Transverse colon (tissue), 4 donors: Measurements from ENCODE around the gene NDUFS6. TPM values are rescaled to one million over a fixed set of nuclear protein-coding genes. Genes with fewer than 3 reads are reported as not detected.
"Not testable (repeated sequence)": the region's sequence is repeated elsewhere in the genome, so short reads cannot be mapped to it uniquely, and the experiment has no call there.

ENCODE experiments used
- DNase-seq: peaks from one replicate; pipeline ENCODE4 v3.0.0-alpha.2; 2019
- H3K27ac ChIP-seq, 4 donors: fragments of 200-600 bp; sonication (generic); 2 replicates each; pipeline ENCODE4 v1.5.1; 2016 to 2018; ENCODE audit warnings: inconsistent platforms in 4 of 4
- H3K27me3 ChIP-seq: fragments of 200-600 bp; sonication (generic); 2 replicates; pipeline ENCODE4 v1.5.1; 2017; ENCODE audit warnings: inconsistent platforms
- H3K36me3 ChIP-seq, 4 donors: fragments of 200-600 bp; sonication (generic); 2 replicates each; pipeline ENCODE4 v1.5.1; 2017 to 2019; ENCODE audit warnings: inconsistent platforms in 4 of 4
- H3K4me1 ChIP-seq, 4 donors: fragments of 200-600 bp; sonication (generic); 2 replicates each; pipeline ENCODE4 v1.5.1; 2017 to 2020; ENCODE audit warnings: inconsistent platforms in 4 of 4
- H3K4me3 ChIP-seq, 4 donors: fragments of 200-600 bp; sonication (generic); 1 replicate in 1 of 4; 2 replicates in 3 of 4; pipeline versions ENCODE4 v1.5.1 to v1.6.1; 2017 to 2019; ENCODE audit warnings: inconsistent platforms in 4 of 4
- H3K9me3 ChIP-seq, 2 donors: fragments of 200-600 bp; sonication (generic); 2 replicates each; pipeline ENCODE4 v1.5.1; 2017 to 2019; ENCODE audit warnings: inconsistent platforms in 2 of 2
- EP300 ChIP-seq: sonication (generic); formaldehyde crosslinking; IDR thresholded peaks from one replicate; pipeline ENCODE4 v1.6.1; 2017; ENCODE audit warnings: antibody characterized with exemption, low read depth
- POLR2A ChIP-seq: fragments of 450-650 bp; IDR thresholded peaks from one replicate; pipeline ENCODE4 v1.6.1; 2016; ENCODE audit warnings: antibody characterized with exemption, mild to moderate bottlenecking, moderate library complexity
- POLR2AphosphoS5 ChIP-seq, 3 donors: sonication (generic); formaldehyde crosslinking; IDR thresholded peaks; one replicate each; pipeline ENCODE4 v1.6.1; 2016; ENCODE audit warnings: antibody characterized with exemption in 3 of 3
- WGBS, 2 donors: methylation state at CpG; one replicate each; pipeline ENCODE4 v1.1.5; 2018; ENCODE audit warnings: low coverage in 1 of 2; 5-methylcytosine and 5-hydroxymethylcytosine counted together
- in situ Hi-C, 4 donors: fragments of 200-750 bp; cut with MboI; loops; one replicate each; pipeline versions ENCODE4 v1.15.0 to v1.15.1; 2017; ENCODE audit warnings: low sequenced_read_pairs in 3 of 4, low pct_ligation_motif_present in 1 of 4, low pct_unique_long_range_greater_than_20kb in 1 of 4
- intact Hi-C: fragments of 100-400 bp; cut with DNase I; formaldehyde crosslinking; loops from one replicate; pipeline ENCODE4 v1.15.1; 2023; ENCODE audit warnings: low total_unique reads
- total RNA-seq, 4 donors: library from RNA; depleted of rRNA; stranded (reverse); fragments of >200 nt; gene quantifications; one replicate each; pipeline ENCODE4 v1.1.0, GENCODE V29; 2016
- TF ChIP-seq, protein P1 (sequence below), 5 experiments: fragments of 200-600 bp in 3 of 5; fragments of 450-650 bp in 2 of 5; sonication (generic) in 3 of 5; IDR thresholded peaks; 1 replicate in 2 of 5; 2 replicates in 3 of 5; pipeline ENCODE4 v1.5.1; 2016 to 2017; ENCODE audit warnings: antibody characterized with exemption in 5 of 5, inconsistent platforms in 3 of 5, mild to moderate bottlenecking in 2 of 5, moderate library complexity in 1 of 5

Gene NDUFS6
- total RNA-seq, 4 donors from 2014 or later: 36.4 to 133 (median 66.4) TPM

DNA sequence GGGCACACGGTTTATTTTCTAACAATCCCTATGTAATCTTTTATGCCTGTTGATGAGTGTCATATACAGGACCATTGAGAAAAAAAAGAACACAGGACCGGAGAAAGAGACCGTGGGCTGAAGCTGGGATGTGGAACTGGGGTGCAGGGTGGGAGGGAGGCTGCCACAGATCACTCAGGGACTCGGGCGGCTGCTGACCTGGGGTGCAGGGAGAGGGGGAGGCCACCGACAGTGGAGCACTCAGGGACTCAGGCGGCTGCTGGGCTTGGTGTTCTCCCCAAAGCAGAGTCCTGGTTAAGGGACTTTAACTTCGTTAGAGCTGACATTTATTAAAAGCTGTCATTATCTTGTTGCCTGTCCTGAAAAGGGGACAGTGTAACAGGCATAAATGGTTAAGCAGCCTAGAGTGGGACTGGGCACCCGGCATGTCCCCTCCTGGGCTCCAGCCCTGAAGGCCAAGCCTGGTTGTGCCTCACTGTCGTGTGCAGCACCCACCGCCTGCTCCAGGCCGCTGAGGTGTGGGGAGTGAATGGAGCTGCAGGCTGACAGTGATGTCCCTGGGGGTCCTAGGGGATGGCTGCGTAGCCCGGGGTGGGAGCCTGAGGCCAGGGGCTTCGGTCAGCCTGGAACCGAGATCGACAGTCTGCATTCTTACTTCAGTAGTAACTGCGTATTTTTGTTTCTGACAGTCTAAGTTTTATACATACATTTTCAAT, 14.0 kb downstream of the NDUFS6 start:
- Histone ChIP-seq H3K27ac (no peak overlapping the region), H3K36me3 (peaks cover 0 to 67% (median 27%) of the 10 kb centered on the region in 4 donors), H3K4me3 (no peak overlapping the region), H3K27me3 (no peaks in the 10 kb centered on the region), H3K4me1 (no peaks in the 10 kb centered on the region), H3K9me3 (no peaks in the 10 kb centered on the region)
- DNase-seq: no peak
- WGBS, 2 donors: 91 to 100% methylated on average over 2 to 18 of the region's 18 CpGs
- in situ Hi-C loops: no loop called here
- TF ChIP-seq, protein P1, sequence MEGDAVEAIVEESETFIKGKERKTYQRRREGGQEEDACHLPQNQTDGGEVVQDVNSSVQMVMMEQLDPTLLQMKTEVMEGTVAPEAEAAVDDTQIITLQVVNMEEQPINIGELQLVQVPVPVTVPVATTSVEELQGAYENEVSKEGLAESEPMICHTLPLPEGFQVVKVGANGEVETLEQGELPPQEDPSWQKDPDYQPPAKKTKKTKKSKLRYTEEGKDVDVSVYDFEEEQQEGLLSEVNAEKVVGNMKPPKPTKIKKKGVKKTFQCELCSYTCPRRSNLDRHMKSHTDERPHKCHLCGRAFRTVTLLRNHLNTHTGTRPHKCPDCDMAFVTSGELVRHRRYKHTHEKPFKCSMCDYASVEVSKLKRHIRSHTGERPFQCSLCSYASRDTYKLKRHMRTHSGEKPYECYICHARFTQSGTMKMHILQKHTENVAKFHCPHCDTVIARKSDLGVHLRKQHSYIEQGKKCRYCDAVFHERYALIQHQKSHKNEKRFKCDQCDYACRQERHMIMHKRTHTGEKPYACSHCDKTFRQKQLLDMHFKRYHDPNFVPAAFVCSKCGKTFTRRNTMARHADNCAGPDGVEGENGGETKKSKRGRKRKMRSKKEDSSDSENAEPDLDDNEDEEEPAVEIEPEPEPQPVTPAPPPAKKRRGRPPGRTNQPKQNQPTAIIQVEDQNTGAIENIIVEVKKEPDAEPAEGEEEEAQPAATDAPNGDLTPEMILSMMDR (IDR thresholded peaks at IDR 0.05): no peak
- no peak for TF ChIP-seq EP300
- TF ChIP-seq POLR2A: no peak
- intact Hi-C loops: no loop called here

DNA sequence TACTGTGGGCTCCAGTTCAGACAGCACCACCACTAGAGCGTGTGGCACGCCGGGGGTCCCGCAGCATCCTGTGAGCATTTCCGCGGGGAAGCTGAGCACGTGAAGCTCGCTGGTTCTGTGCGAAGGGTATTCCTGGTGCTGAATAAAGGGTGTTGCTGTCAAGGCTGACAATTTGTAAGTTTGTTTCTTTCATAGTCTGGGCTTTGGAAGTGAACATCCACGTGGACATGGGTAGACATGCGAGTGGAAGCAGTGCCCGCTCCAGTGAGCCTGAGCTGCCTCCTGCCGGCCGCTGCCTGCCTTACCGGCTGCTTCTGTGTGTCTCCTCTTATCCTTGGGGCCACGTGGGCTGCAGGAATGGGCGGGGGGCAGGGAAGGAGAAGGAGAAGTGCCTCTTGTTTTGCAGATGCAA, 14.7 kb downstream of the NDUFS6 start:
- intact Hi-C loops: no loop called here
- no peak overlapping the region for H3K27ac ChIP-seq
- no peaks in the 10 kb centered on the region for H3K4me1 ChIP-seq
- in situ Hi-C loops: no loop called here
- TF ChIP-seq POLR2AphosphoS5 (IDR thresholded peaks at IDR 0.05): no peak
- no peak for DNase-seq
- WGBS, 2 donors: 94% methylated on average over 17 of the region's 17 CpGs; no CpG with 5 or more reads in 1 of the 2 donors
- H3K36me3 ChIP-seq: peaks cover 0 to 68% (median 29%) of the 10 kb centered on the region in 4 donors
- H3K9me3 ChIP-seq: no peaks in the 10 kb centered on the region
- H3K4me3 ChIP-seq: no peak overlapping the region
- no peaks in the 10 kb centered on the region for H3K27me3 ChIP-seq

DNA sequence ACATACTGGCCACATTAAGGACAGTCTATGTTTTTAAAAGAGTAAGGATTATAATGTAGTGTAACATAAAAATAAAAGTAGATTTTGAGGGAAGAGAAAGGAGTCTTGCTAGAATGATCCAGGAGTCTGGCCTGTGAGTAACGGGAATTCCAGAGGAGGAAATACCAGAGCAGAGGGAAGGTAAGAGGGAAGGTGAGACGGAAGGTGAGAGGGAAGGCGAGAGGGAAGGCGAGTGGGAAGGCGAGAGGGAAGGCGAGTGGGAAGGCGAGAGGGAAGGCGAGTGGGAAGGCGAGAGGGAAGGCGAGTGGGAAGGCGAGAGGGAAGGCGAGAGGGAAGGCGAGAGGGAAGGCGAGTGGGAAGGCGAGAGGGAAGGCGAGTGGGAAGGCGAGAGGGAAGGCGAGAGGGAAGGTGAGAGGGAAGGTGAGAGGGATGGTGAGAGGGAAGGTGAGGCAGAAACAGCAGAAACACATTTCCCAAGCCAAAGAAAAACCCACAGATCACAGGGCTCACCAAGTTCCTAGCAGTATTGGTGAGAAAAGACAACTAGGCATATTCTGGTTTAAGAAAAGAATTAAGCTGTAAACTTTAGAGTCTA, 15.4 kb downstream of the NDUFS6 start:
- H3K27me3 ChIP-seq, H3K4me1 ChIP-seq, H3K9me3 ChIP-seq, H3K27ac ChIP-seq, DNase-seq, intact Hi-C loops, in situ Hi-C loops, H3K4me3 ChIP-seq: not testable (repeated sequence)
- peaks cover 0 to 68% (median 25%) of the 10 kb centered on the region in 4 donors for H3K36me3 ChIP-seq
- 92 to 100% methylated on average over 9 to 18 of the region's 18 CpGs for WGBS, 2 donors

DNA sequence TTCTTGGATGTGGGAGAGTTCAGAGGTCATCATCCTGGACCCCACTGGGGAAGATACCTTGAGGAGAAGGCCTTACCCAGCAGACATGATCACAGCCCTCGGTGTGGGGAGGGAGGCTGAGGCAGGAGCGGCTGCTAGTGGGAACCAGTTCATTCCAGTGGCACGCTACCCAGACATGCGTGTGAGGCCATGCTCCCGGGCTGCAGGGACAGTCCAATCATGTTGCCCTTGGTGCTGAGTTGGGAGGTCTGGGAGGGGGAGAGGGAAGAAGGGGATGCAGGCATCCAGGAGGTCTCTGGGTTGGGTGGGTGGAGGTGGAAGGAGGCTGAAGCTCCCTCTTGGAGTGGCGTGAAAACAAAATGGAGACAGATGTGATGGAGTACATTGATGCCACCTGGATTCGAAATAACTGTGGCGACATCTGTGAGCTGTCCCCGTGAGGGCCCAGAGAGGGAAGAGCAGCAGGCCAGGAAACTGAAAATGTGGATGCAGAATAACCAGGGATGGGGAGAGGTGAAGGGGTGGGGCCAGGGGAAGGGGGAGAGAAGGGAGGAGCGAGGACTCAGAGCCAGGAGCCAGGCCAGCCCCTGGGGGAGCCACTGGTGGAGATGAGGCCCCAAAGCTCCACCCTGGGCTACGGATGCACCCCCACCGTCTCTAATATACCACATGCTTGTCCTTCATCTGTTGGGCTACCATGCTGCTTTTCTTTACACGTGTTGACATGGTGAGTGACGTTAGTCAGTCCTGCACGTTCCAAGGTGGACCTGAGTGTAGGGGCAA, 16.2 kb downstream of the NDUFS6 start:
- TF ChIP-seq POLR2AphosphoS5 (IDR thresholded peaks at IDR 0.05) (no peak), POLR2A (no peak), EP300 (no peak)
- TF ChIP-seq, protein P1 (IDR thresholded peaks at IDR 0.05): no peak
- Histone ChIP-seq H3K27me3 (no peaks in the 10 kb centered on the region), H3K36me3 (peaks cover 0 to 62% (median 22%) of the 10 kb centered on the region in 4 donors), H3K9me3 (no peaks in the 10 kb centered on the region), H3K4me3 (no peak overlapping the region), H3K4me1 (no peaks in the 10 kb centered on the region), H3K27ac (no peak overlapping the region)
- 90 to 92% methylated on average over 4 to 15 of the region's 15 CpGs for WGBS, 2 donors
- in situ Hi-C loops: no loop called here
- intact Hi-C loops: no loop called here
- no peak for DNase-seq

DNA sequence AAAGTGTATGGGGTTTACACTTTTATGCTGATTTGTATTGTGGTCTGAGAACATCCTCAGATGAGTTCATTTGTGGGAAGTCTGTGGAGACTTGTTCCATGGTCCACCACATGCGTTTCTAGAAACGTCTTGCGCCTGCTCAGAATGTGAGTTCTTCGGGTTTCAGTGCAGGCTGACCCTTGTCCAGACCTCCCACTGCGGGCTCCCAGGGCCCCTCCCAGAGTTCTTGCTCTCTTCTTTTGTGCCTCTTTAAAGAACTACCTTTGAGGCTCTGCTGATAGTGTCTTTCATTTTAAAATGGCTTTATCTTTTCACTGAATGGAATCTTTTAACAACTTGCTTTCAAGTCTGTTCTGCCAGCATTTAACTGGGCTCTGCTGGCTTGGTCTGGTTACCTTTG, 17.6 kb downstream of the NDUFS6 start:
- H3K27me3 ChIP-seq: no peaks in the 10 kb centered on the region
- intact Hi-C loops (no loop called here), in situ Hi-C loops (no loop called here)
- no peak for TF ChIP-seq EP300
- TF ChIP-seq, protein P1 (IDR thresholded peaks at IDR 0.05): no peak
- no peak for TF ChIP-seq POLR2AphosphoS5 (IDR thresholded peaks at IDR 0.05)
- no peak for TF ChIP-seq POLR2A
- H3K4me1 ChIP-seq: no peaks in the 10 kb centered on the region
- no peaks in the 10 kb centered on the region for H3K9me3 ChIP-seq
- DNase-seq: no peak
- 86 to 100% methylated on average over 1 to 5 of the region's 5 CpGs for WGBS, 2 donors
- no peak overlapping the region for H3K27ac ChIP-seq
- H3K4me3 ChIP-seq: no peak overlapping the region
- peaks cover 0 to 56% (median 22%) of the 10 kb centered on the region in 4 donors for H3K36me3 ChIP-seq
